HG03097 (cell line): ENCODE results near the gene JKAMP.

ENCODE experiments used
- ATAC-seq: cut with Tn5 transposase; IDR thresholded peaks from one replicate; pipeline ENCODE4 v1.9.1; 2021; ENCODE audit not compliant: unreplicated experiment, low FRiP score

The JKAMP gene

DNA sequence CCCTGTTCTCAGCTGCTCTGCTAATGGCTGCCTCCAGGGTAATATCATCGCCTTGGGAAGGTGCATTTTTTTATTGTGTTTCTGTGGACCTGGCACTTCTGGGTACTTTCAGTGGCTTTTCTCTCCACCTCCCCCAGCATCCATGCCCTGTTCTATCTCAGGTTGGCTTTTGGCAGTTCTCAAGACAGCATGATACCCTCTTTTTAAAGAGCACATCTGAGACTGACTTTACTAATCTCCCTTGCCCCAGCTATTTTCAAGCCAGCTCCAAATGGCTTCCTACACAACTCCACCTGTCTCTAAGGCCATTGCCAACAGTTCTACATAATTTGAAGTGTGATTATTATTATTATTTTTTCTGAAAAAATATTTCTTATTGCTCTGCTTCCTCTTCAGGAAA lies 53.2 kb downstream of the JKAMP start:
- ATAC-seq, result no peak

DNA sequence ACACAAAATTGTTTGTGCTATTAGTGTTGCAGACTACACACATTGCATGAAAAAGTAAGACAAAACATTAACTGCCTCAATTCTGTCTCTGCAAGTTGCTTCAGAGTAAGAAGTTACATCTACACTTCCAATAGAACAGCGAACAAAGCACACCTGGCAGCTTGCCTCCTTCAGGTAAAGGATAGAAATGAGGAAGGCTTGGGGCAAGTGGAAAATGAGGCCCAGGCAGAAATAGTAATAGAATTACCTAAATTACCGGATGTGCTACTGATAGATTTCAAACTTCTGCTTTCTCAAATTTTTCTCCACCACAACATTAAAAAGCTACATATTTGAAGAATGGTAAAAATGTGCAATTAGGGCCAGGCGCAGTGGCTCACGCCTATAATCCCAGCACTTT lies 54.6 kb downstream of the JKAMP start:
- ATAC-seq, result no peak

DNA sequence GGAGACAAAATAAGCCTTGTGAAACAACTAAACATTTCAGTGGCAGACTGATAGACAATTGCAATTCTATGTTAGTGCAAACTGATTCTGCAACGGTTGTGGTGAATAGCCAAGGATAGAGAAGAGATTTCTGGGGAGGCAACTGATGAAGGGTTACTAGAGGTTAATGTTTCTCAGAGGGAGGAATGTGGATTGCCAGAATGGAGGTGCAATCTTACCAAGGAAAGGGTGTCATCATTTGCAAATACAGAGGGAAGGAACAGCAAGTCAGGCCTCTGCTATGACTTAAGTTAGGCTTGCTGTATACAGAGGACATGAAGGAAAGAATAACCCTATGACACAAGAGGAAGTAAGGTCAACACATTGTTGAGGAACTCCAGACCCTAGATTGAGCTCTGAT lies 56.5 kb downstream of the JKAMP start:
- ATAC-seq, result no peak

DNA sequence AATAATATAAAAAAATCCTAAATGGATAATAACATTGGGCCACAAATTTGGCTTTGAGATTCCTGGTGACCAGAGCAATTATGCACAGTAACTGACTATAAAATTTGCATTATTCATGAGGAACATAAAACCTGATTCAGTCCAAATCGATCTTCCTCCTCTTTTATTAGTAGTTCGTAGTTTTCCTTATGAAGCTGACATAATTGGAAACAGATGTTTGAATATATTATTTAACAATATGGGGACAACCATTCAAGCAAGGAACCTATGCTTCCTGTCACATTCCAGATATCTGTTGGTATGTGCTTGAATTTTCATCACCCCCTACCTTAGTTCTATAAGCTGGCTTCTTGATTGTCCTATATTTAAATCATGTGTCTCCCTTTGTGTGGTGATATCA lies 57.4 kb downstream of the JKAMP start:
- no peak for ATAC-seq

DNA sequence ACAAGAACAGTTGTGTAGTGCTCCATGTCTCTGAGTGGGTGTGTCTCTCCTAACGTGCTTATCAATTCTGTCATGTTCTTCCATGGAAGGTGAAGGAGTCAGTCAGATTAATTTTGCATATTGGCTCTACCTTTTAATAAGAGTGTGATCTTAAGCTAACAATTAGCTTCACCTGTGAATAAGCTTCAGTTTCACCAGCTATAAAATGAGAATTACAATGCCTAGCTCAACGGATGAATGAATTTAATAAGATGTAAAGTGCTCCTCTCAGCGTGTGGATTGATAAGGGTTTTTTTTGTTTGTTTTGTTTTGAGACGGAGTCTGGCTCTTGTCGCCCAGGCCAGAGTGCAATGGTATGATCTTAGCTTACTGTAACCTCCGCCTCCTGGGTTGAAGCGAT lies 59.6 kb downstream of the JKAMP start:
- no peak for ATAC-seq

DNA sequence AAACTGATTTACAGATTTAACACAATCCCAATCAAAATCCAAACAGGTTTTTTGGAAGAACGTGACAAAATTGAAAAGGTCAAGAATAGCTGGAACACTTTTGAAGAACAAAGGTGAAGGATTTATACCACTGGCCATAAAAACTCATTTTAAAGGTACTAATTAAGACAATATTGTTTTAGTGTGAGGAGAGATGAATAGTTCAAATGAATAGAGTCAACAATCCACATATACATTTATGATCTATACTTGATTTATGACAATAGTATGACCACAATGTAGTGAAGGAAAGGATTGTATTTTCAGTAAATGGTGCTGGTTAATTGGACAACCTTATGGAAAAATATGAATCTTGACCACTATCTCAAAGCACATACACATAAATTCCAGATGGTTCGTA lies 63.0 kb downstream of the JKAMP start:
- ATAC-seq, result no peak
